SJCRH30 (cell line): ENCODE results near the gene NECAB2. TPM values are rescaled to one million over a fixed set of nuclear protein-coding genes. Genes with fewer than 3 reads are reported as not detected.
A peak's percentile ranks its signal among the peaks of the same experiment; 100 is the strongest.

Source experiments
- DNase-seq, 2 experiments: peaks; one replicate each; pipeline ENCODE4 v3.0.0-alpha.2; 2015 to 2020
- H3K27ac ChIP-seq: fragments of 250-450 bp; sonication (Bioruptor Pico); 2 replicates; pipeline ENCODE4 v1.5.1; 2020; ENCODE audit warnings: mild to moderate bottlenecking, moderate library complexity
- H3K27me3 ChIP-seq: fragments of 250-450 bp; sonication (Bioruptor Pico); 2 replicates; pipeline ENCODE4 v1.5.1; 2020; ENCODE audit warnings: mild to moderate bottlenecking, moderate library complexity
- H3K36me3 ChIP-seq: fragments of 250-450 bp; sonication (Bioruptor Pico); 2 replicates; pipeline ENCODE4 v1.5.1; 2020; ENCODE audit warnings: mild to moderate bottlenecking, moderate library complexity
- H3K4me1 ChIP-seq: fragments of 250-450 bp; sonication (Bioruptor Pico); 2 replicates; pipeline ENCODE4 v1.5.1; 2020; ENCODE audit warnings: mild to moderate bottlenecking, moderate library complexity
- H3K4me3 ChIP-seq: fragments of 250-450 bp; sonication (Bioruptor Pico); 2 replicates; pipeline ENCODE4 v1.5.1; 2020; ENCODE audit warnings: mild to moderate bottlenecking, moderate library complexity
- H3K9me3 ChIP-seq: fragments of 250-450 bp; sonication (Bioruptor Pico); replicated peaks from 2 replicates; pipeline ENCODE4 v1.5.1; 2020; ENCODE audit warnings: mild to moderate bottlenecking, moderate library complexity
- total RNA-seq: library from RNA; depleted of rRNA; stranded (reverse); fragments of >200 nt; shearing (Covaris generic); gene quantifications from 2 replicates; pipeline ENCODE4 v1.2.3, GENCODE V29; 2014; rRNA removed

NECAB2 gene
- total RNA-seq = 0.08 and 0.10 TPM in 2 replicates

DNA sequence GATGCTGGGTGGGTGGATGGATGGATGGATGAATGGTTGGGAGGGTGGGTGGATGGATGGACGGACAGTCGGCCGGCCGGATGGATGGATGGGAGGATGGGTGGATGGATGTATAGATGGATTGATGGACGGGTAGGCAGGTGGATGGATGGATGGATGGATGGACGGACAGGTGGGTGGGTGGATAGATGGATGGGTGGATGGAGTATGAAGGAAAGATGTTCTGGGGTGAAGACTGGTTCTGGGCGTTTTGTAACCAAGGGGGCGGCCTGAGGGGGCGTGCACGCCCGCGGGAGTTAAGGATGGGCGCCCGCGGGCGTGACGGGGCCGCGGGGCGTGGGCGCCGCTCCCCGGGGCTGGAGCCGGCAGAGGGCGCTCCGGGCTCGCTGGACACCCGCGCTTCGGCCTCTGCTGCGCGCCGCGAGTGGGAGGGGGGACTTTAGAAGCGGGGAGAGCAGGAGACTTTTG, at the start of gene NECAB2:
Gene NECAB2, plus strand, starts transcription at position 407 of the 468 bp plus-strand sequence. CDS start 405 bp downstream, outside the sequence.
- no peaks in the 10 kb centered on the region for H3K36me3 ChIP-seq
- no peaks in the 10 kb centered on the region for H3K27me3 ChIP-seq
- peak; percentile 32 to 53 for DNase-seq
- H3K4me3 ChIP-seq = peak within 1 kb of the TSS; percentile 39; the same call in 1 of the 2 replicates
- H3K27ac ChIP-seq = no peak within 1 kb of the TSS
- H3K4me1 ChIP-seq = no peaks in the 10 kb centered on the region
- no peaks in the 10 kb centered on the region for H3K9me3 ChIP-seq

DNA sequence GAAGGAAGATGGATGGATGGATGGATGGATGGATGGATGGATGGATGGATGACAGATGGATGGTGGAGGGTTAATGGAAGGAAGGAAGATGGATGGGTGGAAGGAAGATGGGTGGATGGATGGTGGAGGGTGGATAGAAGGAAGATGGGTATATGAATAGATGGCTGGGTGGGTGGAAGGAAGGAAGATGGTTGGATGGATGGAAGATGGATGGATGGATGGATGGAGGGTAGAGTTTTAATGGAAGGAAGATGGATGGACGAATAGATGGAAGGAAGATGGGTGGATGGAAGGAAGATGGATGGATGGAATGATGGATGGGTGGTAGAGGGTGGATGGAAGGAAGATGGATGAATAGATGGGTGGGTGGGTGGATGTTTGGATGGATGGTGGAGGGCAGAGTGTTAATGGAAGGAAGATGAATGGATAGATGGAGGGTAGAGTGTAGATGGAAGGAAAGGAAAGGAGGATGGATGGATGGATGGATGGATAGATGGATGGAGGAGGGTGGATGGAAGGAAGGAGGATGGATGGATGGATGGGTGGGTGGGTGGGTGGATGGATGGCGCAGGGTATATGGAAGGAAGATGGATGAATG, 47.1 kb upstream of the NECAB2 start:
- no peaks in the 10 kb centered on the region for H3K4me1 ChIP-seq
- no peaks in the 10 kb centered on the region for H3K9me3 ChIP-seq
- H3K36me3 ChIP-seq = no peaks in the 10 kb centered on the region
- no peak for DNase-seq
- no peak overlapping the region for H3K27ac ChIP-seq
- H3K4me3 ChIP-seq = no peak overlapping the region
- H3K27me3 ChIP-seq = no peaks in the 10 kb centered on the region

DNA sequence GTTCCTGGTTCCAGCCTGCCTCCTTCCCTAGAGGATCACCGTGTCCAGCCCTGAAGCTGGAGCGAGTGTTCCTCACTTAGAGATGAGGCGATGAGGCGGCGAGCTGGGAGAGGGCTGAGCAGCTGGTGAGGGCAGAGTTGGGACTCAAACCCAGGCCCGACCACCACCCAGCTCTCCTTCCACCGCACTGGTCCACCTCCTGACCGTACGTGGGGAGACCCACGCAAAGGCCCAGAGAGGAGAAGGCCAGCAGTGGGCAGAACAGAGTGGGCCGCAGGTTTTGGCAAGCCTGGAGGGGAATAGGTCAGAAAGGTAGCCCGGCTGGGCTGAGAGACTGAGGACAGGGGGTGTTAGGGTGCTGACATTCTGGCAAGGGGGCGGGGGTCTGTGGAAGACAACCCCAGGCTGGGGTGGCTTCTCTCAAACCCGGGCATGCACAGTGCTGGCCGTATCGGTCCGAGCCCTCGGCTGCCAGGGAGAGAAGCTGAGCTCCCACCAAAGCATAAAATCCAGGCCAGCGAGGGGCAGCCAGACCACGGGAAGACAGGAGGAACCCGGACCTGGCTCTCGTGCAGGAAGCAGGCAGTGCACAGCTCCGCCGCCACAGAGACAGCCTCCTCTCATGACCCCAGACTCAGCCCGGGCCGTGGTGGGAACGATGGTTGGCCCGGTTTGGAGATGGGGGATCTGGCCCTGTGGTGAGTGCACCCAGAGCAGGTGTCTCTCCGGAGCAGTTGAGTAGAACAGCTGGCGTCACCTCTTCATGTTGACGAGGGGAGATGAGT, 44.3 kb upstream of the NECAB2 start:
- Histone ChIP-seq H3K27me3 (no peaks in the 10 kb centered on the region), H3K4me1 (peaks cover 9% of the 10 kb centered on the region), H3K27ac (no peak overlapping the region), H3K9me3 (no peaks in the 10 kb centered on the region), H3K4me3 (no peak overlapping the region), H3K36me3 (no peaks in the 10 kb centered on the region)
- no peak for DNase-seq

DNA sequence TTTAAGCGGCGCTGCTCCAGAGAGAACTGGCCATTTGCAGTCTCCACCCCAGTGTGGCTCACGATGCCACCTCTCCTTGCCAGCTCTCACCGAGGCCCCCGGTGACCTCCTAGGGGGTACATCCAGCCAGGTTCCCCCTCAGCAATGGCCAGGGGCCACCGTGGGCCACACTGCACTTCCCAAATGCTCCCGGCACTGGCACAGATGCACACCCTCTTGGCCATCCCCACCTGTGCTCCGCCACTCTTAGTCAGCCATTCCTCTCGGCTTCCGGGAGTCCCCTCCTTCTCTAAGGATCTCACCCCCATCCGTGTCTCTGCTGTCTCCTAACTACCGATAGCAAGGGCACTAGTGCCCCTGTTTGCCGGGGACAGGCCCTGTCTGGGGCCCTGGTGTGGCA, 43.4 kb upstream of the NECAB2 start:
- Histone ChIP-seq H3K36me3 (no peaks in the 10 kb centered on the region), H3K9me3 (no peaks in the 10 kb centered on the region), H3K4me3 (no peak overlapping the region), H3K27me3 (no peaks in the 10 kb centered on the region), H3K27ac (no peak overlapping the region), H3K4me1 (peaks cover 9% of the 10 kb centered on the region)
- no peak for DNase-seq

DNA sequence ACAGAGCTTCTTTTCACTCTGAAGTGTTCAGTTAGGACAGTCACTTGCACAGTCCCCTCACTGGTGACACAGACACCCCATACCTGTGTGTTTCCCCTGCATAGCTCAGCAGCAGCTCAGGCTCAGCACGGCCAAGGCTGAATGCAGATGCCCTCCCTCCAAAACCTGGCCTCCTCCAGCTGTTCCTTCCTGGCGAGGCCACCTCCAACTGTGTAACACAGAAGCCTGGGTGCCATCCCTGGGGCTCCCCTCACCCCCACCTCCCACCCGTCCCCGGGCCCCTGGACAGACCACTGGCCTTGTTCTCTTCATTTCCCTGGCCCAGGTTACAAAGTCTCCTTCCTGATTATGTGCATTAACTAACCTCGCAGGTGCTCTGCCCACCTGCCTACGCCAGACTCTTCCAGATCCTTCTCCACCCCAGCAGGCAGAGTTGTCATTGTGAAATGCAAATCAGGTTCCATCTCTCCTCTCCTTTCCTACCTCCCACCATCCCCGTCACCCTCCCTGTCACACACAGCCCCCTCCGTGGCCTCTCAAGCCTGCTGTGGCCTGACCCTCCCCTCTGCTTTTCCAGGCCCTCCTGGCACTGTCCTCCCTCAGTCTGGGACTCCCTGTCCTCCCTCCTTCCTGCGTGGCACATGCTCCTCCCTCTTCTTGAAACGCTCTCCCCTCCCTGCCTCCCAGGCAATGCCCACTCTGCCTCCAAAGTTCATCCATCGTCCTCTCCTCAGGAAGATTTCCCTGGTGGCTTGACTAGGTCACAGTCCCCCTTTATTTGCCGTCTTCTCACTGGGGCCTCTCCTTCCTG, 42.7 kb upstream of the NECAB2 start:
- DNase-seq = no peak
- no peaks in the 10 kb centered on the region for H3K36me3 ChIP-seq
- H3K9me3 ChIP-seq = no peaks in the 10 kb centered on the region
- no peaks in the 10 kb centered on the region for H3K27me3 ChIP-seq
- no peak overlapping the region for H3K4me3 ChIP-seq
- H3K27ac ChIP-seq = no peak overlapping the region
- peaks cover 9% of the 10 kb centered on the region for H3K4me1 ChIP-seq

DNA sequence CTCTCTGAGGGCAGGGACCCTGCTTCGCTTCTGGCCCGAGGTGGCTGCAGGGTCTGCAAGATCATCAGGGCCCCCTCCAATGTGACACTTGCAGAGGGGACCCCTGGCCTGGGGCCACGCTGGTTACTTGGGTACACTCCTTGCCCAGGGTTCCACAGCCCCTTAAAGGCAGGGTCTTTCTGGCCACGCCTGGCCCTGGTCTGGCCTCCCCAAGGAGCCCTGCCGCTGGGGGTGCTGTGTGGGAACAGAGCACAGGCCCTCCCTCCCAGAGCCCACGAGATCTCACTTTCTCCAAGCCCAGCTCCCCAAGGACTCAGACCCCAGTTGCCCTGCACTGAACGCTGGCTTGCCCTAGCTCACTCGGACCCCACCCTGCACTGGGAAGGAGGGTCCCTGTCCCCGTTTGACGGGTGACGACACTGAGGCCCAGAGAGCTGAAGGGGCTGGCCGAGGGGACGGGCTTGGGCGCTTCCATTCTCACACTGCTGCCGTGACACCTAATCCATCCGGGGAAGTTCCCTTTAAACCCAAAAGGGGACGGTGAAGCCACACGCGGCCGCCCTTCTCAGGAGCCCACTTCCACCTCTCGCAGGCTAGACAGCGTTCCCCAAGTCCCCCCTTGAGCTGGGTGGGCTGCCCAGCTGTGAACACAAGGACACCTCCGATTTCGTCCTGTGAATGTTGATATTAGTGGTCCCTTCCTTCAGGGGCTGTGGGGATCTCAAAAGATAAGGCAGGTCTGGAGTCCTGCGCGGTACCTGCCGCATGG, 41.9 kb upstream of the NECAB2 start:
- Histone ChIP-seq H3K27ac (no peak overlapping the region), H3K36me3 (no peaks in the 10 kb centered on the region), H3K4me1 (peaks cover 9% of the 10 kb centered on the region), H3K27me3 (no peaks in the 10 kb centered on the region), H3K4me3 (peak overlapping the region; percentile 29; the same call in 1 of the 2 replicates), H3K9me3 (no peaks in the 10 kb centered on the region)
- no peak for DNase-seq

DNA sequence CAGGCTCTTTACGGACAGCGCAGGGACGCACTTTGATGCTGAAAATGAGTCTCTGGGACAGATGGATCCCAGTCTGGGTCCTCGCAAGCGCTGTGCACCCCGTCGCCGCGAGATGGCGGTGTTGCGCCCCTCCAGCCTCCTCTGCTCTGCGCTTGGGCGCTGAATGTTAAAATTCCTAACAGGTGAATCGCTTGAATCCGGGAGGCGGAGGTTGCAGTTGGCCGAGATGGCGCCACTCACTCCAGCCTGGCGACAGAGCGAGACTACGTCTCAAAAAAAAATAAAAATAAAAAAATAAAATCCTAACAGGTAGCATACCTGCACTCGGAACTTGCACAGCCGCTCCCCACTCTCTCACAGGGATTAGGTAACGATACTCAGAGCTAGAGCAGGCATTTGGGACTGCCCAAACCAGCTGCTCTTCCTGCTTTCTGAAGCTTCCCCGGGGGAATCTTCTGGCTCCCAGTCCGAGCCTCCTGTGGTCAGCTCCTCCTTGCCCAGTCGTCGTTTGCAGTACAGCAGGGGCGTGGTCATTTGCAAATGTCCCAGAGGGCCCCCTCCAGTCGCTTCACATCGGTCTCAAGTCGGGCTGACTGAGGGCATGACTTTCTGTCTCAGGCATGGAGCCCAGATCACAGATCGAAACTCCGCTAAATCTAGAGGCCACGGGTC, 41.2 kb upstream of the NECAB2 start:
- Histone ChIP-seq H3K36me3 (no peaks in the 10 kb centered on the region), H3K4me1 (peaks cover 9% of the 10 kb centered on the region), H3K27me3 (no peaks in the 10 kb centered on the region), H3K27ac (no peak overlapping the region), H3K9me3 (no peaks in the 10 kb centered on the region), H3K4me3 (peak overlapping the region; percentile 29)
- DNase-seq = peak; percentile 61 to 76

DNA sequence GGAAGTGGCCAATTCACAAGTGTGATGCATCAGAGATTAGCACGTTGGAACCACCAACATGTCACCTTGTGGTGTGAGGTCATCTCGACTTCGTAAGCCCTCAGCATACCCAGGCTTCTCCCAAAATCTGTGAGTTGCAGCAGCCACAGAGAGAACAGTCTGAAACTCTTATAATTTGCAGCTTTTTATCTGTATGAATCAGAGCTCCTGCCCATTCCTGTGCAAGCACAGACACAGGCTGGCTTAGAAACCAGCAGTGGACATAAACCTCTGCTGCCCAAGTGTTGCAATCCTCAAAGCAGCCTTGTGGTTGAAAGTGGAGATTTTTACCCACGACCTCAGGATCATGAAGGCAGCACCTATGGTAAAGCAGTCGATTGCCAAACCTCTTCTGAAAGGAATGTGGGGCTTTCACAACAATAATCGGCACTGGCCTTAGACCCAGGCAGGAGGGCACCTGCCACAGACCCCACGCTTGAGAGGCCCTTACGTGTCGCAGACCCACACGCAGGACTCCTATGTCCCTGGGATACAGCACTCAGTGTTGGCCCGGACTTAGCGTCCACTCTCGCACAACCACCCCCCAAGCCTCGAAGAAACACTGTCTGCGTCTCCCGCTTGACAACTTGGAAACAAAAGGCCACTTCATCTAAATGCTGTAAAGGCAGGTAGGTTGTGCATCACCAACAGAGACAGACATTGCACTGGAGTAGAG, 39.5 kb upstream of the NECAB2 start:
- no peaks in the 10 kb centered on the region for H3K9me3 ChIP-seq
- no peaks in the 10 kb centered on the region for H3K36me3 ChIP-seq
- H3K27me3 ChIP-seq = no peaks in the 10 kb centered on the region
- H3K4me3 ChIP-seq = no peak overlapping the region
- no peak overlapping the region for H3K27ac ChIP-seq
- no peak for DNase-seq
- H3K4me1 ChIP-seq = peaks cover 16% of the 10 kb centered on the region

DNA sequence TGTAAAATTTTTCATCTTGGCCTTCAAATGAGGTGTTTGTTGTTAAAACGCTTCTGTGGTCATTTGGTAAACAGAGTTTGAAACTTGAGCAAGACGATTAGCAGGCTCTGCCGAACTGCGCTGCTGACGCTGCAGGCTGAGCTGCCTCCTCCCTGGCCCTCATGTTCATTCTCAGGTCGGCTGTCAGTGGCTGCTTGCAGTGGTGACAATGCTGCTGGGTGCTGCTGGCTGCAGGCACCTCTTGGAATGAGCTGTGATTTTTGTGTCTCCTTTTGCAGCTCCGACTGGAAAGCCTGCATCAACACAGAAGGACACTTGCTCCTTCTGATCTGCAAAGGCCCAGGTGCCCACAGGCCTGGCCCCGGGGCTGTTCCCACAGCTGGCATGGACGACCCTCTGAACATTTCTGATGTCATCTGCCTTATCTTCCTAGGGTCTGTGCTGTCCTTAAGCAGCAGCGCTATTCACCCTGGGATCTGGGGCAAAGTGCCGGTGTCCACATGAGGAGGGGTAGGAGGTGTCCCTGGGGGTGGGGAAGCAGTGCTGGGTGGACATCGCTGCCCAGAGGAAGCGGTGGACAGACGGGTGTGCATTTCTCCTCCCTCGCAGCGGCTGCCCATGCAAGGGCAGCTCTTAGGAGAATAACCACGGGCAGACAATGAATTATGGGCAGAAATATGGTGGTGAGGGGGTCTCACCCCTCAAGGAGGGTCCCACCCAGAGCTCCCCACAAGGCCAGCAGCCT, 38.1 kb upstream of the NECAB2 start:
- H3K9me3 ChIP-seq = no peaks in the 10 kb centered on the region
- H3K4me1 ChIP-seq = peaks cover 31% of the 10 kb centered on the region
- H3K27ac ChIP-seq = no peak overlapping the region
- DNase-seq = no peak
- H3K27me3 ChIP-seq = no peaks in the 10 kb centered on the region
- no peaks in the 10 kb centered on the region for H3K36me3 ChIP-seq
- no peak overlapping the region for H3K4me3 ChIP-seq

DNA sequence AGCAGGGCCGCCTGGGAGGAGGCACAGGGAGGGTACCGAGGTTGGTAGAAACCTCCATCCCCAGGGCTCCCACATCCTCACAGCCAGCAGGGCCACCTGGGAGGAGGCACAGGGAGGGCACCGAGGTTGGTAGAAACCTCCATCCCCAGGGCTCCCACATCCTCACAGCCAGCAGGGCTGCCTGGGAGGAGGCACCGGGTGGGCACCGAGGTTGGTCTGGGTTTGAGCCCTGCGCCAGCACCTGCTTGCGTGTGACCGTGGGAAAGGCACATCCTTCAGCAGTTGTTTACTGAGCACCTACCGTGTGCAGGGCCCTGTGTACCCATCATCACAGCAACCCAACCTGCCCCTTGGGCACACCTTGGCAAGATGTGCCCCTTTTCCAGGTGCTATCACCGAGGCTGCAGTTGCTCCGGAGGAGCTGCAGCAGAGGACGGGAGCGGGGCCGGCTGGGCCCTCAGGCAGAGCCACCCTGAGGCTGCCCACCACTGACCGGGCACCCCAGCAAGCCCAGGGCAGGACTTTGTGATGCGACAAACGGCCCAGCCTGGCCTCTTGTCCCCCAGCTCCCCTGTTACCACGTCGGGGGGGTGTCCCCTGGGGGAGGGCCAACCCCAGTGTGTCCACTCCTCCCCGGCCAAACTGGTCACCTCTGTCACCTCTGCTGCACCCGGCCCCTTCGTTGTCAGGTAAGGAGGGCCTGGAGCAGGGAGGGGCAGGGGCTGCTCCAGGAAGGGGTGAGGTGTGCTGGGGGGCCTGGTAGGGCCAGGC, 37.1 kb upstream of the NECAB2 start:
- Histone ChIP-seq H3K36me3 (no peaks in the 10 kb centered on the region), H3K27ac (no peak overlapping the region), H3K4me1 (peaks cover 32% of the 10 kb centered on the region), H3K27me3 (no peaks in the 10 kb centered on the region), H3K4me3 (no peak overlapping the region), H3K9me3 (no peaks in the 10 kb centered on the region)
- no peak for DNase-seq

DNA sequence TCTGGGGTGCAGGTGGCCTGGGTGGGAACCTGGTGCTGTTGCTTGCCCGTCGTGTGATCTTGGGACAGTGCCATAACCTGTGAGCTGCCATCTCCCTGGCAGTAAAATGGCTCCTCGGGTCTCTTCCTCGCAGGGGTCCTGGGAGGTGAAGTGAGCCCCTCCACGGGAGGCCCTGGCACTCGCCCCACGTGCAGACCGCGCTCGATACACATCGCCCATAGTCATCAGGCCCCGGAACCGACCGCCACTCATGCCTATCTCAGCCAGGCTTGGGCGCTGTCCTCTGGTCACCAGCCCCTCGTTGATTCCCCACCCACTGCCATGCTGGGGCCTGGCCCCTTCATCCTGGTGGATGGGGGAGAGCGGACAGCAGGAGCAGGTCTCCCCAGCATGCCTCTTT, 36.5 kb upstream of the NECAB2 start:
- Histone ChIP-seq H3K4me1 (peaks cover 32% of the 10 kb centered on the region), H3K27ac (no peak overlapping the region), H3K9me3 (no peaks in the 10 kb centered on the region), H3K4me3 (no peak overlapping the region), H3K27me3 (no peaks in the 10 kb centered on the region), H3K36me3 (no peaks in the 10 kb centered on the region)
- DNase-seq = no peak

DNA sequence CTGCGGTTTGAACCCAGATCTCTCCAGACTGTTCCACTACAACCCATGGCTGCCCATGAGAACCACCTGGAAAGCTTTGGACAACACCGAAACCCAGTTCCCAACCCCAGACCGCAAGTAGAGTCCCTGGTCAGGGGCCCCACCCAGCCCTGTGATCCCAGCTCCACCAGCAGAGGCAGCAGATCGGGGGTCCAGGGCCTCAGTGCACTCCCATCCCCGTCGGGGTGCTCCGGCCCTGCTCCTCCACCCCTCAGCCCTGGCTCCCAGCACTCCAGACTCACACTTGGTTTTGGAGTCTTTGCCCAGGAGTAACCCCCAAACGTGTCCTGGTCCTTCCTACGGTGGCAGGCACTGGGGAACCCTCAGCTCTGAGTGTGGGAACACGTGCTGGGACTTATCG, 35.7 kb upstream of the NECAB2 start:
- H3K4me1 ChIP-seq = peaks cover 26% of the 10 kb centered on the region
- H3K4me3 ChIP-seq = no peak overlapping the region
- H3K9me3 ChIP-seq = no peaks in the 10 kb centered on the region
- H3K36me3 ChIP-seq = no peaks in the 10 kb centered on the region
- no peaks in the 10 kb centered on the region for H3K27me3 ChIP-seq
- H3K27ac ChIP-seq = no peak overlapping the region
- DNase-seq = no peak
